ENCODE data around the gene FSIP1. TPM values are rescaled to one million over a fixed set of nuclear protein-coding genes. Genes with fewer than 3 reads are reported as not detected.

The FSIP1 gene
- total RNA-seq, 2 experiments from 2014 or later = 0.22 to 0.34 TPM

- DNase-seq (no peak), ATAC-seq (ENCODE audit: poor library complexity) (no peak)
- ChIA-PET POLR2A (no interaction called here), CTCF (no interaction called here)
- H3K4me1 Mint-ChIP-seq (ENCODE audit: low read depth) = no peaks in the 10 kb centered on the region
- H3K27me3 ChIP-seq (ENCODE audit: control insufficient read depth in 1 of 2, insufficient read depth in 2 of 2, low read length in 2 of 2) = no peaks in the 10 kb centered on the region
- no peaks in the 10 kb centered on the region for H3K4me1 ChIP-seq (ENCODE audit: insufficient read depth, low read length)
- H3K27ac Mint-ChIP-seq = no peak overlapping the region
- peaks cover 13% of the 10 kb centered on the region for H3K27me3 Mint-ChIP-seq
- H3K4me3 ChIP-seq (ENCODE audit: low read length) = no peak overlapping the region
- no peaks in the 10 kb centered on the region for H3K36me3 ChIP-seq (ENCODE audit: insufficient read depth, low read length)
- no peaks in the 10 kb centered on the region for H3K9me3 Mint-ChIP-seq
- H3K27ac ChIP-seq (ENCODE audit: low read depth in 1 of 2, low read length in 2 of 2) = no peak overlapping the region
- no peaks in the 10 kb centered on the region for H3K9me3 ChIP-seq (ENCODE audit: control insufficient read depth in 1 of 2, insufficient read depth in 1 of 2, low read length in 2 of 2)
- intact Hi-C loops (cut with DNase I, micrococcal nuclease) = no loop called here
- no peak overlapping the region for H3K4me3 Mint-ChIP-seq
- TF ChIP-seq, protein P1, sequence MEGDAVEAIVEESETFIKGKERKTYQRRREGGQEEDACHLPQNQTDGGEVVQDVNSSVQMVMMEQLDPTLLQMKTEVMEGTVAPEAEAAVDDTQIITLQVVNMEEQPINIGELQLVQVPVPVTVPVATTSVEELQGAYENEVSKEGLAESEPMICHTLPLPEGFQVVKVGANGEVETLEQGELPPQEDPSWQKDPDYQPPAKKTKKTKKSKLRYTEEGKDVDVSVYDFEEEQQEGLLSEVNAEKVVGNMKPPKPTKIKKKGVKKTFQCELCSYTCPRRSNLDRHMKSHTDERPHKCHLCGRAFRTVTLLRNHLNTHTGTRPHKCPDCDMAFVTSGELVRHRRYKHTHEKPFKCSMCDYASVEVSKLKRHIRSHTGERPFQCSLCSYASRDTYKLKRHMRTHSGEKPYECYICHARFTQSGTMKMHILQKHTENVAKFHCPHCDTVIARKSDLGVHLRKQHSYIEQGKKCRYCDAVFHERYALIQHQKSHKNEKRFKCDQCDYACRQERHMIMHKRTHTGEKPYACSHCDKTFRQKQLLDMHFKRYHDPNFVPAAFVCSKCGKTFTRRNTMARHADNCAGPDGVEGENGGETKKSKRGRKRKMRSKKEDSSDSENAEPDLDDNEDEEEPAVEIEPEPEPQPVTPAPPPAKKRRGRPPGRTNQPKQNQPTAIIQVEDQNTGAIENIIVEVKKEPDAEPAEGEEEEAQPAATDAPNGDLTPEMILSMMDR (IDR thresholded peaks at IDR 0.05) = no peak
- no peaks in the 10 kb centered on the region for H3K36me3 Mint-ChIP-seq (ENCODE audit: low read depth)
Measured at GRCh38 chr15:39728845-39729244, 53.8 kb downstream of the FSIP1 start.

GRCh38 chr15:39721893-39722292 is 60.7 kb downstream of the FSIP1 start:
- intact Hi-C loops (cut with DNase I, micrococcal nuclease) = no loop called here
- POLR2A ChIA-PET = no interaction called here
- Mint-ChIP-seq H3K4me1 (ENCODE audit: low read depth) (no peaks in the 10 kb centered on the region), H3K4me3 (no peak overlapping the region), H3K27ac (no peak overlapping the region), H3K9me3 (no peaks in the 10 kb centered on the region), H3K36me3 (ENCODE audit: low read depth) (no peaks in the 10 kb centered on the region), H3K27me3 (peaks cover 3% of the 10 kb centered on the region)
- TF ChIP-seq, protein P1 (IDR thresholded peaks at IDR 0.05) = no peak
- Histone ChIP-seq H3K4me3 (ENCODE audit: low read length) (no peak overlapping the region), H3K36me3 (ENCODE audit: insufficient read depth, low read length) (no peaks in the 10 kb centered on the region), H3K9me3 (ENCODE audit: control insufficient read depth in 1 of 2, insufficient read depth in 1 of 2, low read length in 2 of 2) (no peaks in the 10 kb centered on the region), H3K27ac (ENCODE audit: low read depth in 1 of 2, low read length in 2 of 2) (no peak overlapping the region), H3K4me1 (ENCODE audit: insufficient read depth, low read length) (no peaks in the 10 kb centered on the region), H3K27me3 (ENCODE audit: control insufficient read depth in 1 of 2, insufficient read depth in 2 of 2, low read length in 2 of 2) (no peaks in the 10 kb centered on the region)
- DNase-seq (no peak), ATAC-seq (ENCODE audit: poor library complexity) (no peak)
- CTCF ChIA-PET = interaction anchor here (1.0 kb wide), 1 partner anchor 14 kb away, joined by 3 read pairs; no protein-coding TSS in a partner anchor

DNA sequence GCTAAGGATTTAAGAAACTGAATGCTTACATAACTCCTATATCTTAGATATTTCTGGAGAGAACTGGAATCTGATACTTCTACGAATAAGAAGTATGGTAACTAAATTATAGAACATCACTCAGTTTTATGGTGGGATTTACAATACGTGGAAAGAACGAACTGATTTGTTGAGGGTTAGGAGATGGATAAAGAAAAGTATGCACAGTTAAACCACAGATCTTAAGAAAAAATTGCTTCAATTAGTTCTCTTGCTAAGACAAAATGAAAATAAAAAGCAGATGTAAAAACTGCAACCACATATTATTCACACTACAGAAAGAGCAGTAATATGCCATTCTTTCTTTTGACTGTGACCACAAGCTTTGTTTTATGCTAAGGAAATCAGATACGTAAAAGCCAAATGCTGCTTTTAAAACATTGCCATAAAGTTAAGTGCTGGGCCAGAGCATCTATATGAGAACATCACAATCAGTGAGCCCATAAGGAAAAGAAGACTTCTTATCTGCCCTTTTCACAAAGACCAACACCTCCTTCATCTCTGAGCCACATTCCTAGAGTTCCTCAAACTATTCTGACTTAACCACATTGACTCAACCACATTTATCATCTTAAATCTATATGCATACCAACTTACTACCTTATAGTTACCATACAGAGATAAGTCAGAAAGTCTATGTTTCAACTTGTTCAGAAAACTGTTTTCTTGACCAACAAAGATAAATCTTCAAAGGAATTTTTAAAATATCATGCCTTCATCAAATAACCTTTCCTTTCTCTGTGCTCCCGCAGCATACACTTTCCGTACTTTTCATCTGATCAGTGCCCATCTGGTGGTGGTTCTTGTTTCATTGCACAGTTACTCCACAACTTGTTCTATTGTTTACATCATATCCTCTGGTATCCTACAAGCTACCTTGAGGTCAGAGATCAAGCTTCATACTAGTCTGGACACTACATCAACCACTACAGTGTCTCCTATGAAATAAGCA is 61.7 kb downstream of the FSIP1 start:
- ATAC-seq (ENCODE audit: poor library complexity) (no peak), DNase-seq (no peak)
- H3K27me3 Mint-ChIP-seq = no peaks in the 10 kb centered on the region
- intact Hi-C loops (cut with DNase I, micrococcal nuclease) = no loop called here
- H3K4me1 ChIP-seq (ENCODE audit: insufficient read depth, low read length) = no peaks in the 10 kb centered on the region
- ChIA-PET POLR2A (no interaction called here), CTCF (interaction anchor here (1.0 kb wide), 1 partner anchor 15 kb away, joined by 3 read pairs; no protein-coding TSS in a partner anchor)
- no peak overlapping the region for H3K27ac ChIP-seq (ENCODE audit: low read depth in 1 of 2, low read length in 2 of 2)
- no peaks in the 10 kb centered on the region for H3K36me3 ChIP-seq (ENCODE audit: insufficient read depth, low read length)
- no peaks in the 10 kb centered on the region for H3K9me3 ChIP-seq (ENCODE audit: control insufficient read depth in 1 of 2, insufficient read depth in 1 of 2, low read length in 2 of 2)
- no peaks in the 10 kb centered on the region for H3K27me3 ChIP-seq (ENCODE audit: control insufficient read depth in 1 of 2, insufficient read depth in 2 of 2, low read length in 2 of 2)
- TF ChIP-seq, protein P1 (IDR thresholded peaks at IDR 0.05) = no peak
- H3K36me3 Mint-ChIP-seq (ENCODE audit: low read depth) = no peaks in the 10 kb centered on the region
- no peaks in the 10 kb centered on the region for H3K9me3 Mint-ChIP-seq
- no peak overlapping the region for H3K27ac Mint-ChIP-seq
- no peaks in the 10 kb centered on the region for H3K4me1 Mint-ChIP-seq (ENCODE audit: low read depth)
- no peak overlapping the region for H3K4me3 Mint-ChIP-seq
- H3K4me3 ChIP-seq (ENCODE audit: low read length) = no peak overlapping the region

All from CD4-positive, alpha-beta T cell (primary cell).